Left ventricle myocardium inferior (tissue), 1 donor: ENCODE results near the gene NPPC. TPM values are rescaled to one million over a fixed set of nuclear protein-coding genes. Genes with fewer than 3 reads are reported as not detected.
A peak's percentile ranks its signal among the peaks of the same experiment; 100 is the strongest.

Experiments
- DNase-seq: peaks from one replicate; pipeline ENCODE4 v3.0.0-alpha.2; 2020
- H3K27ac ChIP-seq: fragments of 200-600 bp; replicated peaks from 2 replicates; pipeline ENCODE4 v1.8.0; 2021
- H3K27me3 ChIP-seq: fragments of 200-600 bp; 2 replicates; pipeline ENCODE4 v1.8.0; 2021; ENCODE audit warnings: low read depth
- H3K36me3 ChIP-seq: fragments of 200-600 bp; 2 replicates; pipeline ENCODE4 v1.8.0; 2021
- H3K4me1 ChIP-seq: fragments of 200-600 bp; 2 replicates; pipeline ENCODE4 v1.8.0; 2021
- H3K4me3 ChIP-seq: fragments of 200-600 bp; 2 replicates; pipeline ENCODE4 v1.8.0; 2021; ENCODE audit warnings: mild to moderate bottlenecking, moderate library complexity
- H3K9me3 ChIP-seq: fragments of 200-600 bp; replicated peaks from 2 replicates; pipeline ENCODE4 v1.8.0; 2021
- intact Hi-C: fragments of 100-400 bp; cut with micrococcal nuclease; formaldehyde crosslinking; loops from one replicate; pipeline ENCODE4 v1.11.0; 2022
- total RNA-seq: library from RNA; stranded (reverse); fragmentation: NEBNext Ultra II Directional; extraction: Animal tissue kit (Norgen Biotek cat#: 25700); gene quantifications from one replicate; pipeline ENCODE4 v1.2.1, GENCODE V29; 2021
- TF ChIP-seq, protein P1 (sequence below): fragments of 200-600 bp; IDR thresholded peaks from 2 replicates; pipeline ENCODE4 v1.8.0; 2021; ENCODE audit warnings: antibody characterized with exemption, mild to moderate bottlenecking, borderline replicate concordance
- donor health status: DM: no; HTN: yes; CAD: no; lungs with severe emphysema.

NPPC gene
- total RNA-seq, 1 donor from 2014 or later, result 3.0 TPM

DNA sequence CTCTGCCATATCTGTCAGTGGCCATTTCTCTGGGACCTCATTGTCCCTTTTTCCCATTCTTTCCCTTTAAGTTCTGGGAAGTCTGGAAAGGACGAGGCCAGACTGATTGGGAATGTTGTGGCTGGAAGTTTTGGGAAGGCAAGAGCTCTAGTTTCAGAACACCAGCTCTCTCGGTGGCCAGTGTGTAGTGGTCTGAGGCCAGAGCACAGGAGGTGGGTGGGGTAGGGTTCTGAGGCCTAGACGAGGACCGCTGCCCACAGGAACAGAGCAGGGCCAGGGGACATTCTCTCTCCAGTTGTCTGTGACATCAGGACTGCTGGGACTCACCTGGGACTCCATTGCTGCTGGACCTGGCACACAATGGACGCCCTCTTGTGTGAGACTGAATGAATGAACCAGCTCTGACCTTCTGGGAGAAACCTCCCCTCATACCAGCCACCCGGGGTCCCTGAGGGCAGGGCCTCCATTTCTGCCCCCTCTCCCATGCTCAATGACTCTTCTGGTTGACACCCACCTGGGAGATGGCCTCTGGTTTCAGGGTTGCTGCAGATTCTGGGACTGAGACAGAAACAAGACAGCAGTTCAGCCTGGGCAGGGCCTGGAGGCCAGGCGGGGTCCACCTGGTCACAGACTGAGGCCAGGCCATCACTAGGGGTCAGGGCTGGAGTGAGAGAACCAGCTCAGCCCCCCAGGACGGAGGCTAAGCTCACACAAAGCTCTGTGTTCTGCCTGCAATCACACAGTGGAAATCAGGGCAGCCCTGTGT, 8.4 kb upstream of the NPPC start:
- intact Hi-C loops, result no loop called here

DNA sequence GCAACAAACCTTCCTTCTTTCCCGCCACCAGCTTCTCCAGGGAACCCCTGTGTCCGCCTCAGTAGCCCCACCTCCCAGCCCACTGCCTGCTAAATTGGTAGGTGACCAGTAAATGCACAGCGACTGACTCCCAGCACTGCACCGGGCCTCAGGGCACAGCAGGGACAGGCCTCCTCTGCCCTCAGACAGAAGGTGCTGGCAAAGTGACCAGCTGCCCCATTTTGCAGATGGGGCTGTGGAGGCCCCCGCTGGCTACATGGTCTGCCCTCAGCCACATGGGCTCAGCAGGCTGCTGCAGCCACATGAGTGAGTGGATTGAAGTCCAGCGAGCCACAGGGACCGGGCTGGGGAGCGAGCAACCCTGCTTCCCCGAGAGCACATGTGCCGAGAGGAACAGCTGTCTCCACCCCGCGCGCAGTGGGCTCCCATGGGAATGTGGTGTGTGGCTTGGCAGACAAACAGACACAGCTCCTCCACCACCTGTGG, 7.8 kb upstream of the NPPC start:
- Histone ChIP-seq H3K27me3 (peaks cover 26% of the 10 kb centered on the region), H3K4me3 (no peak overlapping the region), H3K4me1 (peaks cover 16% of the 10 kb centered on the region), H3K27ac (peak overlapping the region; percentile 73), H3K9me3 (no peaks in the 10 kb centered on the region), H3K36me3 (no peaks in the 10 kb centered on the region)
- peak; percentile 76 for DNase-seq
- TF ChIP-seq, protein P1, sequence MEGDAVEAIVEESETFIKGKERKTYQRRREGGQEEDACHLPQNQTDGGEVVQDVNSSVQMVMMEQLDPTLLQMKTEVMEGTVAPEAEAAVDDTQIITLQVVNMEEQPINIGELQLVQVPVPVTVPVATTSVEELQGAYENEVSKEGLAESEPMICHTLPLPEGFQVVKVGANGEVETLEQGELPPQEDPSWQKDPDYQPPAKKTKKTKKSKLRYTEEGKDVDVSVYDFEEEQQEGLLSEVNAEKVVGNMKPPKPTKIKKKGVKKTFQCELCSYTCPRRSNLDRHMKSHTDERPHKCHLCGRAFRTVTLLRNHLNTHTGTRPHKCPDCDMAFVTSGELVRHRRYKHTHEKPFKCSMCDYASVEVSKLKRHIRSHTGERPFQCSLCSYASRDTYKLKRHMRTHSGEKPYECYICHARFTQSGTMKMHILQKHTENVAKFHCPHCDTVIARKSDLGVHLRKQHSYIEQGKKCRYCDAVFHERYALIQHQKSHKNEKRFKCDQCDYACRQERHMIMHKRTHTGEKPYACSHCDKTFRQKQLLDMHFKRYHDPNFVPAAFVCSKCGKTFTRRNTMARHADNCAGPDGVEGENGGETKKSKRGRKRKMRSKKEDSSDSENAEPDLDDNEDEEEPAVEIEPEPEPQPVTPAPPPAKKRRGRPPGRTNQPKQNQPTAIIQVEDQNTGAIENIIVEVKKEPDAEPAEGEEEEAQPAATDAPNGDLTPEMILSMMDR, result no peak
- intact Hi-C loops, result no loop called here

More for the DNA sequence above, 8.4 kb upstream of the NPPC start:
- DNase-seq, result no peak
- Histone ChIP-seq H3K4me1 (peaks cover 16% of the 10 kb centered on the region), H3K4me3 (no peak overlapping the region), H3K27me3 (peaks cover 19% of the 10 kb centered on the region), H3K36me3 (no peaks in the 10 kb centered on the region), H3K27ac (peak overlapping the region; percentile 73), H3K9me3 (no peaks in the 10 kb centered on the region)
- TF ChIP-seq, protein P1, result no peak

DNA sequence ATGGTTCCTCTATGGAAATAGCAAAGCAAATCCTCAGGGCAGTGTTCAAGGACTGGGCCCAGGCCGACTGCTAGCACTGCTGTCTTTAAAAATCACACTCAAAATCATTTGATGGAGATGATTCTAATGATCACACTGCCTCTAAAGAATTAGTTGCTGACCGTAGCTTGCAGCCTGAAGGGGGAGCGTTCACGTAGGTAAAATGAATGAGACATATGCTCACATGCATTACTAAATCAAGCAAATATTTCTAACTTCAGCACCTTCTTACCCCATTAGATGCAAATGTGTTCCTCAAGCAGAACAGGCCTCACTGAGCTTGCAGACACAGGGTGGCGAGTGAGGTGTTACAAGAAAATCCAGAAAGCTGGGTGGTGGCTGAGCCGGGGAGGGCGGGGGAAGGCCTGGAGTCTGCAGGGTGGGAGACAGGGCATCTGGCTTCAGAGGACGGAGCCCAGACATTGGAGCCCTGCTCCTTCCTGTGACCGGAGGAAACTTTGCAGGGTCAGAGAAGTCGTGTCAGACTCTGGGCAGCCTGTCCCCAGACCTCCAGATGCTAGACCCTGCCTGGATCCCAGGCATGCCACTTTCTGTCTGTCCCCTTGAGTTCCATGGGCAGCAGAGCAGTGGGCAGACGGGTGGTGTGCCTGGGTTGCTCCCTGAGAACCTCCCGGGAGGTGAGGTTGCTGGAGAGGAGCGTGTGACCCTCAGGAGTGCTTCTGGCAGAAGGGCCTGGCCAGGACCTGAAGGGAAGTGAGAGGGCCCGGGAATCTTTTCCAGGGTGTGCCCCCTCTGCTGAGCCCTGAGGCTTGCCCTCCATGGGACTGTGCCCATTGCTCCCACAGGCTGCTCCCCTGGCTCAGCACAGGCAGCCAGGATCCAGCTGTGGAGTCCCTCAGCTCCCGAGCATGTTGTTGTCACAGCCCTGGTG, 7.1 kb upstream of the NPPC start:
- no peak for DNase-seq
- H3K4me3 ChIP-seq, result no peak overlapping the region
- peaks cover 33% of the 10 kb centered on the region for H3K27me3 ChIP-seq
- H3K36me3 ChIP-seq, result no peaks in the 10 kb centered on the region
- TF ChIP-seq, protein P1, result no peak
- no peaks in the 10 kb centered on the region for H3K9me3 ChIP-seq
- H3K27ac ChIP-seq, result peak overlapping the region; percentile 81
- intact Hi-C loops, result no loop called here
- H3K4me1 ChIP-seq, result peaks cover 16% of the 10 kb centered on the region

DNA sequence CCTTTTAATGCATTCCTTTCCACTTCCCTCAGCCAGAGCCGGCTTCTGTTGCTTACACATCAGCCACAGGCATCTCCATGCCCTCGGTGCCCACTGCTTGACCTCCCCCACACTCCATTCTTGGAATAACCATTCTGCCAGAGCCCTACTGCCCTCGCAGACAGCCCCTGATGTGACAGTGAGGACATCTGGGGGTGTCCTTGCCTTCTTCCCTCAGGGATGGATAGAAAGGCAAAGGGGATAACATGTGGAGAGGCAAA, 6.4 kb upstream of the NPPC start:
- H3K27ac ChIP-seq, result peak overlapping the region; percentile 81
- no peaks in the 10 kb centered on the region for H3K36me3 ChIP-seq
- no peak for DNase-seq
- no peak overlapping the region for H3K4me3 ChIP-seq
- TF ChIP-seq, protein P1, result no peak
- H3K27me3 ChIP-seq, result peaks cover 39% of the 10 kb centered on the region
- H3K4me1 ChIP-seq, result peaks cover 16% of the 10 kb centered on the region
- intact Hi-C loops, result no loop called here
- no peaks in the 10 kb centered on the region for H3K9me3 ChIP-seq

DNA sequence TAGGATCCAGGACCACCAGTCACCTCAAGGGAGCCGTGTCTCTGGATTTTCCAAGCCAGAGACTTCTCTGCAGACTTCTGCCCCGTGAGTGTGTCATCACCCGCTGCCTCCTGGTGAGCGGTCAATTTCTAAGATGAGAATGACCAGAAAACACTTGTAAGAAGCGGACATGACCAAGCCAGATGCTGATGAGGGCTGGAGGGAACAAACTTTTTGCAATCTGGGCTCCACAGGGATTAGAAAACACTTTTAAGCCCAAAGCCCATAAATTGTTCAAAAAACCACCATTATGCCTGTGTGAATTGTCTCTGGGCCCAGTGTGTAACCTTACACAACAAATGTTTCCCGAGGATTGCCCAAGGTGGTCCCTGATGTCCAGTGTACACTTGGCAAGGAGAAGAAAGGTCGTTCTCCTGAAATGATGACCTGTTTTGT, 5.3 kb upstream of the NPPC start:
- Histone ChIP-seq H3K4me1 (peaks cover 26% of the 10 kb centered on the region), H3K4me3 (no peak overlapping the region), H3K36me3 (no peaks in the 10 kb centered on the region), H3K27ac (peak overlapping the region; percentile 81), H3K9me3 (no peaks in the 10 kb centered on the region), H3K27me3 (peaks cover 50% of the 10 kb centered on the region)
- intact Hi-C loops, result no loop called here
- DNase-seq, result peak; percentile 46
- TF ChIP-seq, protein P1, result no peak
